Left lung (tissue), 10 donors: ENCODE results near the gene NFIC. TPM values are rescaled to one million over a fixed set of nuclear protein-coding genes. Genes with fewer than 3 reads are reported as not detected.

Experiments used
- ATAC-seq: fragments of 200-7000 bp; cut with Tn5 transposase; one replicate; pipeline ENCODE4 v1.9.1; 2020; ENCODE audit warnings: moderate library complexity
- DNase-seq, 4 donors: peaks; one replicate each; pipeline ENCODE4 v3.0.0-alpha.2; 2013 to 2020
- H3K27ac ChIP-seq, 2 donors: fragments of 200-600 bp; sonication (generic) in 1 of 2; one replicate each; pipeline versions ENCODE4 v1.5.0 to v1.8.0; 2020 to 2021
- H3K27me3 ChIP-seq, 2 donors: fragments of 200-600 bp; sonication (generic) in 1 of 2; one replicate each; pipeline versions ENCODE4 v1.5.0 to v1.8.0; 2020 to 2021
- H3K36me3 ChIP-seq, 2 donors: fragments of 200-600 bp; sonication (generic) in 1 of 2; one replicate each; pipeline versions ENCODE4 v1.5.0 to v1.8.0; 2020 to 2021
- H3K4me1 ChIP-seq, 2 donors: fragments of 200-600 bp; one replicate each; pipeline ENCODE4 v1.8.0; 2021
- H3K4me3 ChIP-seq, 2 donors: fragments of 200-600 bp; sonication (generic) in 1 of 2; one replicate each; pipeline versions ENCODE4 v1.5.0 to v1.8.0; 2020 to 2021; ENCODE audit warnings: mild to moderate bottlenecking in 1 of 2
- H3K9me3 ChIP-seq, 2 donors: fragments of 200-600 bp; sonication (generic) in 1 of 2; one replicate each; pipeline versions ENCODE4 v1.5.0 to v1.8.0; 2020 to 2021
- CTCF ChIP-seq, 2 donors: fragments of 200-600 bp; sonication (generic) in 1 of 2; IDR thresholded peaks; one replicate each; pipeline versions ENCODE4 v1.5.0 to v1.8.0; 2021; ENCODE audit warnings: antibody characterized with exemption in 2 of 2
- intact Hi-C, 2 donors: fragments of 100-400 bp; cut with DNase I; formaldehyde crosslinking; loops; one replicate each; pipeline versions ENCODE4 v1.11.2 to v1.14.2; 2022
- polyA plus RNA-seq, 6 donors: library from polyadenylated mRNA; unstranded; fragments of 120-200 nt; gene quantifications; one replicate each; pipeline ENCODE4 v1.2.1, GENCODE V29; 2013; ENCODE audit not compliant: insufficient read length in 6 of 6
- total RNA-seq, 2 donors: library from RNA; stranded (reverse); fragmentation: NEBNext Ultra II Directional; extraction: Animal tissue kit (Norgen Biotek cat#: 25700); gene quantifications; one replicate each; pipeline ENCODE4 v1.2.1, GENCODE V29; 2021
- donor health status: DM: no; HTN: yes; CAD: no.
- donor health status: DM: no; HTN: no; CAD: no.

Gene NFIC
- total and polyA plus RNA-seq, 8 donors = 37.2 to 163 (median 55.7) TPM

GRCh38 chr19:3463714-3464586, 97.6 kb downstream of the NFIC start:
- intact Hi-C loops = no loop called here
- Histone ChIP-seq H3K27me3 (no peaks in the 10 kb centered on the region), H3K4me1 (peaks cover 12 to 17% of the 10 kb centered on the region in 2 donors), H3K4me3 (no peak overlapping the region), H3K9me3 (no peaks in the 10 kb centered on the region), H3K27ac (no peak overlapping the region), H3K36me3 (peaks cover 0 to 65% of the 10 kb centered on the region in 2 donors)
- no peak for DNase-seq
- no peak for TF ChIP-seq CTCF (IDR thresholded peaks at IDR 0.05)
- ATAC-seq = no peak

- Histone ChIP-seq H3K27ac (no peak overlapping the region), H3K27me3 (no peaks in the 10 kb centered on the region), H3K4me3 (no peak overlapping the region), H3K36me3 (peaks cover 0 to 59% of the 10 kb centered on the region in 2 donors), H3K4me1 (peaks cover 7 to 11% of the 10 kb centered on the region in 2 donors), H3K9me3 (no peaks in the 10 kb centered on the region)
- DNase-seq (no peak), ATAC-seq (no peak)
- intact Hi-C loops = no loop called here
- TF ChIP-seq CTCF (IDR thresholded peaks at IDR 0.05) = no peak
Measured at GRCh38 chr19:3464587-3465235, 98.3 kb downstream of the NFIC start.

- ATAC-seq (no peak), DNase-seq (no peak)
- H3K4me3 ChIP-seq = no peak overlapping the region
- no peak for TF ChIP-seq CTCF (IDR thresholded peaks at IDR 0.05)
- intact Hi-C loops = no loop called here
- H3K36me3 ChIP-seq = peaks cover 0 to 50% of the 10 kb centered on the region in 2 donors
- peaks cover 3 to 6% of the 10 kb centered on the region in 2 donors for H3K4me1 ChIP-seq
- peak overlapping the region in 1 of 2 donors; percentile 48 for H3K27ac ChIP-seq
- H3K9me3 ChIP-seq = no peaks in the 10 kb centered on the region
- H3K27me3 ChIP-seq = no peaks in the 10 kb centered on the region
Measured at GRCh38 chr19:3465552-3465951, 99.2 kb downstream of the NFIC start.

GRCh38 chr19:3466635-3467034, 100.3 kb downstream of the NFIC start:
- TF ChIP-seq CTCF (IDR thresholded peaks at IDR 0.05) = no peak
- no peaks in the 10 kb centered on the region for H3K27me3 ChIP-seq
- no peaks in the 10 kb centered on the region for H3K9me3 ChIP-seq
- ATAC-seq = no peak
- intact Hi-C loops = no loop called here
- no peak overlapping the region for H3K4me3 ChIP-seq
- peaks cover 0 to 39% of the 10 kb centered on the region in 2 donors for H3K36me3 ChIP-seq
- H3K4me1 ChIP-seq = peaks cover 3 to 6% of the 10 kb centered on the region in 2 donors
- no peak for DNase-seq
- peak overlapping the region in 1 of 2 donors; percentile 48 for H3K27ac ChIP-seq
